K562 (cell line): Measurements from ENCODE around the gene FGFR4. TPM values are rescaled to one million over a fixed set of nuclear protein-coding genes. Genes with fewer than 3 reads are reported as not detected.
A peak's percentile ranks its signal among the peaks of the same experiment; 100 is the strongest.

Source experiments
- ATAC-seq: fragments of 200-7000 bp; cut with Tn5 transposase; 3 replicates; pipeline ENCODE4 v1.9.1; 2020; ENCODE audit warnings: moderate library complexity
- BruUV-seq: library from RNA; stranded (reverse); fragments of 400-500 nt; replicated peaks from 2 replicates; lab custom pipeline; 2021; lab: Mats Ljungman, UMichigan
- CTCF ChIA-PET: fragments of 300-600 bp; formaldehyde crosslinking; extraction: SDS; loops from one replicate; lab custom pipeline; 2021; ENCODE audit warnings: low intra/inter-chr PET ratio; lab: Yijun Ruan, JAX
- POLR2A ChIA-PET: fragments of 300-600, 350-650 bp; sonication (Branson Sonifier 250); formaldehyde crosslinking; extraction: SDS; loops from one replicate; lab custom pipeline; 2021; ENCODE audit warnings: antibody characterized with exemption, inconsistent platforms; lab: Yijun Ruan, JAX
- DNase-seq, 4 experiments: peaks; one replicate each; pipeline versions ENCODE4 v3.0.0 to v3.0.0-alpha.2; 2011 to 2018; ENCODE audit warnings: low spot score in 3 of 4, mixed read lengths in 3 of 4; ENCODE audit errors: extremely low read depth in 1 of 4
- FAIRE-seq: peaks from 2 replicates; lab custom pipeline; 2011; peaks lifted over from hg19 to GRCh38; lab: Jason Lieb, UNC
- H2AFZ ChIP-seq: 2 replicates; pipeline ENCODE4 v1.6.0; 2011; ENCODE audit warnings: low read depth, low read length, control low read depth, inconsistent platforms
- H3K27ac ChIP-seq: fragments of 200-600 bp; 3 replicates; pipeline ENCODE4 v1.8.0; 2011; ENCODE audit warnings: low read depth, mild to moderate bottlenecking, control low read depth, inconsistent platforms, low read length, moderate library complexity, mixed read lengths; ENCODE audit errors: extremely low read depth
- H3K27me3 ChIP-seq, 2 experiments: fragments of 300-600 bp in 1 of 2; 2 replicates in 1 of 2; 3 replicates in 1 of 2; pipeline versions ENCODE4 v1.6.0 to v1.8.0; 2011; ENCODE audit warnings: inconsistent platforms in 2 of 2, low read length in 2 of 2, mild to moderate bottlenecking in 1 of 2, mixed read lengths in 1 of 2, moderate library complexity in 1 of 2; ENCODE audit not compliant: control insufficient read depth in 2 of 2, insufficient read depth in 2 of 2
- H3K36me3 ChIP-seq: fragments of 300-600 bp; 3 replicates; pipeline ENCODE4 v1.8.0; 2011; ENCODE audit warnings: mild to moderate bottlenecking, low read length, inconsistent platforms; ENCODE audit not compliant: control insufficient read depth, insufficient read depth
- H3K4me1 ChIP-seq, 2 experiments: fragments of 200-600 bp in 1 of 2; replicated peaks in 1 of 2; 2 replicates in 1 of 2; 3 replicates in 1 of 2; pipeline versions ENCODE4 v1.5.1 to v1.8.0; 2011; ENCODE audit warnings: inconsistent platforms in 2 of 2, low read length in 2 of 2, mild to moderate bottlenecking in 1 of 2, mixed read lengths in 1 of 2, moderate library complexity in 1 of 2; ENCODE audit not compliant: control insufficient read depth in 2 of 2, insufficient read depth in 2 of 2
- H3K4me2 ChIP-seq: 2 replicates; pipeline ENCODE4 v1.6.1; 2011; ENCODE audit warnings: low read length, control low read depth, inconsistent platforms, mixed read lengths; ENCODE audit not compliant: insufficient read depth
- H3K4me3 ChIP-seq: fragments of 200-600 bp; sonication (generic), shearing (Covaris generic); 2 replicates; pipeline ENCODE4 v1.5.1; 2016; ENCODE audit warnings: control low read depth, inconsistent platforms
- H3K79me2 ChIP-seq: fragments of 200-600 bp; 3 replicates; pipeline ENCODE4 v1.8.0; 2011; ENCODE audit warnings: low read length, inconsistent platforms; ENCODE audit not compliant: control insufficient read depth, insufficient read depth
- H3K9ac ChIP-seq, 2 experiments: 2 replicates each; pipeline versions ENCODE4 v1.6.0 to v1.6.1; 2011; ENCODE audit warnings: low read depth in 2 of 2, low read length in 2 of 2, control low read depth in 1 of 2, inconsistent platforms in 1 of 2, mild to moderate bottlenecking in 1 of 2, mixed read lengths in 1 of 2; ENCODE audit not compliant: insufficient read depth in 1 of 2
- H3K9me1 ChIP-seq: one replicate; pipeline ENCODE4 v1.6.0; 2011; ENCODE audit warnings: inconsistent platforms, mild to moderate bottlenecking, low read length, moderate library complexity; ENCODE audit not compliant: control insufficient read depth, insufficient read depth
- H3K9me3 ChIP-seq: replicated peaks from 2 replicates; pipeline ENCODE4 v1.5.1; 2011; ENCODE audit warnings: low read depth, low read length, inconsistent platforms; ENCODE audit not compliant: control insufficient read depth, insufficient read depth
- H4K20me1 ChIP-seq: replicated peaks from 2 replicates; pipeline ENCODE4 v1.6.1; 2011; ENCODE audit warnings: low read length, inconsistent platforms, mixed read lengths; ENCODE audit not compliant: control insufficient read depth, insufficient read depth
- BHLHE40 ChIP-seq: IDR thresholded peaks from 2 replicates; pipeline ENCODE4 v1.6.1; 2011; ENCODE audit warnings: low read length, improper control_type of control experiment
- CCNT2 ChIP-seq: IDR thresholded peaks from 2 replicates; pipeline ENCODE4 v1.6.1; 2011; ENCODE audit warnings: borderline replicate concordance, low read depth, mild to moderate bottlenecking, moderate library complexity, mixed read lengths, low read length; ENCODE audit not compliant: insufficient read length; ENCODE audit errors: extremely low read depth
- FOSL1 ChIP-seq: fragments of 200-800 bp; sonication (Bioruptor generic); conservative IDR thresholded peaks from 2 replicates; pipeline ENCODE4 v1.6.1; 2016; ENCODE audit warnings: missing genetic modification characterization, missing compliant biosample characterization
- GABPB1 ChIP-seq: sonication (generic); formaldehyde crosslinking; IDR thresholded peaks from 2 replicates; pipeline ENCODE4 v1.8.0; 2022; ENCODE audit warnings: mild to moderate bottlenecking, missing genetic modification reagents
- GTF2E2 ChIP-seq: fragments of 200-800 bp; sonication (Bioruptor generic); IDR thresholded peaks from 2 replicates; pipeline ENCODE4 v1.6.1; 2016; ENCODE audit warnings: missing genetic modification characterization, missing compliant biosample characterization
- HLTF ChIP-seq: fragments of 450-650 bp; IDR thresholded peaks from 2 replicates; pipeline ENCODE4 v1.6.1; 2016
- KAT8 ChIP-seq: fragments of 450-650 bp; IDR thresholded peaks from 2 replicates; pipeline ENCODE4 v1.6.1; 2016; ENCODE audit warnings: low read depth, mild to moderate bottlenecking
- MTF1 ChIP-seq: fragments of 250-450 bp; sonication (Bioruptor Pico); IDR thresholded peaks from 2 replicates; pipeline ENCODE4 v1.9.0; 2021; ENCODE audit warnings: moderate library complexity, mild to moderate bottlenecking, inconsistent platforms, borderline replicate concordance
- NFRKB ChIP-seq: fragments of 450-650 bp; IDR thresholded peaks from 2 replicates; pipeline ENCODE4 v1.6.1; 2016; ENCODE audit warnings: low read depth
- NR0B1 ChIP-seq: fragments of 450-650 bp; IDR thresholded peaks from one replicate; pipeline ENCODE4 v1.6.1; 2018; ENCODE audit warnings: mild to moderate bottlenecking, moderate library complexity; ENCODE audit not compliant: partially characterized antibody
- THRAP3 ChIP-seq: fragments of 450-650 bp; IDR thresholded peaks from 2 replicates; pipeline ENCODE4 v1.6.1; 2016; ENCODE audit warnings: mild to moderate bottlenecking, inconsistent platforms, borderline replicate concordance
- ZBTB26 ChIP-seq: fragments of 450-650 bp; formaldehyde crosslinking; IDR thresholded peaks from 2 replicates; pipeline ENCODE4 v1.4.0; 2022; ENCODE audit warnings: missing genetic modification characterization
- ZBTB33 ChIP-seq: sonication (generic); formaldehyde crosslinking; IDR thresholded peaks from 2 replicates; pipeline ENCODE4 v1.8.1; 2023; ENCODE audit warnings: mild to moderate bottlenecking, missing genetic modification reagents
- ZNF253 ChIP-seq: fragments of 250-450 bp; sonication (Bioruptor Pico); conservative IDR thresholded peaks from 2 replicates; pipeline ENCODE4 v1.6.1; 2021; ENCODE audit warnings: mild to moderate bottlenecking
- ZNF384 ChIP-seq: IDR thresholded peaks from 2 replicates; pipeline ENCODE4 v1.6.1; 2012; ENCODE audit warnings: low read depth, low read length, improper control_type of control experiment
- ZNF518B ChIP-seq: fragments of 250-450 bp; sonication (Bioruptor Pico); IDR thresholded peaks from 2 replicates; pipeline ENCODE4 v1.5.0; 2021; ENCODE audit warnings: mild to moderate bottlenecking, moderate library complexity
- WGBS: fragments of 100-300 bp; shearing (Covaris generic); methylation state at CpG from one replicate; pipeline ENCODE4 v1.1.6; 2016; ENCODE audit warnings: low coverage, mixed read lengths; ENCODE audit not compliant: insufficient coverage; ENCODE audit errors: missing lambda C conversion rate; 5-methylcytosine and 5-hydroxymethylcytosine counted together
- in situ Hi-C: fragments of 300-500 bp; cut with MboI; formaldehyde crosslinking; loops from 4 replicates; pipeline ENCODE4 v1.15.0; 2018; ENCODE audit warnings: inconsistent platforms, mixed read lengths
- intact Hi-C: fragments of 100-400 bp; cut with micrococcal nuclease; formaldehyde crosslinking; loops from 2 replicates; pipeline ENCODE4 v1.14.2; 2022
- polyA plus RNA-seq, 8 experiments: library from polyadenylated mRNA; depleted of rRNA in 4 of 8; stranded (reverse) in 5 of 8; unstranded in 3 of 8; fragments of >200 nt; fragmentation: Nextera tagmentation in 2 of 8; fragmentation: Illumina TruSeq in 1 of 8; extraction: Ambion mirVana in 2 of 8; extraction: Trizol in 1 of 8; gene quantifications; 2 replicates each; pipeline versions ENCODE4 v1.2.1 to v1.2.3, GENCODE V29; 2011 to 2014; ENCODE audit warnings: inconsistent platforms in 1 of 8, missing spikeins in 1 of 8
- total RNA-seq, 7 experiments: library from RNA; depleted of rRNA in 6 of 7; stranded (reverse); fragments of >200 nt in 6 of 7; fragmentation: Illumina TruSeq in 2 of 7; extraction: Trizol in 2 of 7; gene quantifications; 2 replicates each; pipeline versions ENCODE4 v1.2.1 to v1.2.3, GENCODE V29; 2011 to 2021; ENCODE audit warnings: low replicate concordance in 1 of 7

Gene FGFR4
- total and polyA plus RNA-seq, 9 of the 15 experiments (the other 6 are each of a cell fraction or from before 2014, with no cell fraction given), result 0.76 to 35.4 (median 7.5) TPM

- POLR2A ChIA-PET, result interaction anchor here (2.5 kb wide), 1 partner anchor 10 kb away, joined by 6 read pairs; no protein-coding TSS in a partner anchor
- no peaks in the 10 kb centered on the region for H4K20me1 ChIP-seq
- H2AFZ ChIP-seq, result no peak overlapping the region
- 61% methylated on average over 4 of the region's 4 CpGs for WGBS
- no peaks in the 10 kb centered on the region for H3K9me3 ChIP-seq
- 0 out of 4 replicates have a peak overlapping the region, but pooled peaks of 1 of the 2 experiments have one; percentile 53 for H3K9ac ChIP-seq
- FAIRE-seq, result no peak
- H3K4me3 ChIP-seq, result no peak overlapping the region
- no peak overlapping the region for H3K27ac ChIP-seq
- intact Hi-C loops, result no loop called here
- H3K4me2 ChIP-seq, result no peak overlapping the region
- CTCF ChIA-PET, result no interaction called here
- DNase-seq, result no peak
- no peaks in the 10 kb centered on the region for H3K27me3 ChIP-seq
- no peak for ATAC-seq
- BruUV-seq, result no TSS peak
- H3K36me3 ChIP-seq, result no peaks in the 10 kb centered on the region
- peaks cover 6% of the 10 kb centered on the region; the same call in 2 of the 3 replicates for H3K79me2 ChIP-seq
- in situ Hi-C loops, result no loop called here
- peaks cover 22 to 24% of the 10 kb centered on the region in 2 experiments; a peak in 4 of 5 replicates for H3K4me1 ChIP-seq
- H3K9me1 ChIP-seq, result no peaks in the 10 kb centered on the region
- TF ChIP-seq THRAP3 (no peak), CCNT2 (no peak), GTF2E2 (tag) (no peak), NR0B1 (no peak), ZNF518B (CRISPR knock-in tag) (no peak), ZBTB33 (CRISPR knock-in tag) (no peak), HLTF (no peak), ZBTB26 (CRISPR knock-in tag) (no peak), ZNF253 (CRISPR knock-in tag) (no peak), NFRKB (no peak), GABPB1 (CRISPR knock-in tag) (no peak), ZNF384 (no peak), FOSL1 (no peak), BHLHE40 (no peak), KAT8 (no peak), MTF1 (no peak)
These were observed 2.5 kb upstream of the FGFR4 start for GRCh38 chr5:177084175-177084574.
